SK-N-SH treated with all-trans-retinoic acid at 6 μM for 48 hours (cell line): ENCODE data around the gene FAM186B.

Experiments
- ATAC-seq: fragments of 200-7000 bp; cut with Tn5 transposase; 3 replicates; pipeline ENCODE4 v1.9.1; 2020; ENCODE audit warnings: mild to moderate bottlenecking, moderate library complexity
- ARNTL ChIP-seq: fragments of 450-650 bp; formaldehyde crosslinking; IDR thresholded peaks from 2 replicates; pipeline ENCODE4 v1.5.0; 2020; ENCODE audit warnings: low read depth, mild to moderate bottlenecking, moderate library complexity, borderline replicate concordance
- BACH2 ChIP-seq: fragments of 250-450 bp; sonication (Bioruptor Pico); IDR thresholded peaks from 2 replicates; pipeline ENCODE4 v1.9.0; 2021; ENCODE audit warnings: mild to moderate bottlenecking, borderline replicate concordance
- CREB5 ChIP-seq: fragments of 250-450 bp; sonication (Bioruptor Pico); IDR thresholded peaks from 2 replicates; pipeline ENCODE4 v1.5.1; 2020; ENCODE audit warnings: low read depth, mild to moderate bottlenecking, moderate library complexity
- CSDC2 ChIP-seq: fragments of 250-450 bp; sonication (Bioruptor Pico); IDR thresholded peaks from 2 replicates; pipeline ENCODE4 v1.5.0; 2020; ENCODE audit warnings: mild to moderate bottlenecking, moderate library complexity
- CSRNP3 ChIP-seq: fragments of 250-450 bp; sonication (Bioruptor Pico); IDR thresholded peaks from 2 replicates; pipeline ENCODE4 v1.5.1; 2021; ENCODE audit warnings: mild to moderate bottlenecking, moderate library complexity
- ESRRG ChIP-seq: fragments of 250-450 bp; sonication (Bioruptor Pico); IDR thresholded peaks from 2 replicates; pipeline ENCODE4 v1.6.1; 2021; ENCODE audit warnings: mild to moderate bottlenecking
- GLIS3 ChIP-seq: fragments of 250-450 bp; sonication (Bioruptor Pico); IDR thresholded peaks from 2 replicates; pipeline ENCODE4 v1.5.0; 2020; ENCODE audit warnings: mild to moderate bottlenecking, moderate library complexity
- ISL1 ChIP-seq: fragments of 250-450 bp; sonication (Bioruptor Pico); IDR thresholded peaks from 2 replicates; pipeline ENCODE4 v2.1.2; 2022; ENCODE audit warnings: mild to moderate bottlenecking, moderate library complexity
- OSR1 ChIP-seq: fragments of 250-450 bp; sonication (Bioruptor Pico); IDR thresholded peaks from 2 replicates; pipeline ENCODE4 v1.8.0; 2022; ENCODE audit warnings: moderate library complexity, mild to moderate bottlenecking, inconsistent platforms
- PPARA ChIP-seq: fragments of 250-450 bp; sonication (Bioruptor Pico); IDR thresholded peaks from 2 replicates; pipeline ENCODE4 v1.5.0; 2020; ENCODE audit warnings: mild to moderate bottlenecking, borderline replicate concordance
- RARB ChIP-seq: fragments of 250-450 bp; sonication (Bioruptor Pico); IDR thresholded peaks from 2 replicates; pipeline ENCODE4 v1.8.0; 2021; ENCODE audit warnings: mild to moderate bottlenecking, moderate library complexity
- SNAI2 ChIP-seq: fragments of 250-450 bp; sonication (Bioruptor Pico); IDR thresholded peaks from 2 replicates; pipeline ENCODE4 v1.5.0; 2020; ENCODE audit warnings: mild to moderate bottlenecking, moderate library complexity
- TSHZ2 ChIP-seq: fragments of 250-450 bp; sonication (Bioruptor Pico); IDR thresholded peaks from 2 replicates; pipeline ENCODE4 v1.5.0; 2020; ENCODE audit warnings: mild to moderate bottlenecking, moderate library complexity
- ZC3H10 ChIP-seq: fragments of 250-450 bp; sonication (Bioruptor Pico); IDR thresholded peaks from 2 replicates; pipeline ENCODE4 v1.5.1; 2021; ENCODE audit warnings: mild to moderate bottlenecking, moderate library complexity
- ZFP3 ChIP-seq: fragments of 250-450 bp; sonication (Bioruptor Pico); IDR thresholded peaks from 2 replicates; pipeline ENCODE4 v1.5.0; 2020; ENCODE audit warnings: mild to moderate bottlenecking, moderate library complexity
- ZFP30 ChIP-seq: fragments of 450-650 bp; formaldehyde crosslinking; IDR thresholded peaks from 2 replicates; pipeline ENCODE4 v1.5.0; 2022; ENCODE audit warnings: mild to moderate bottlenecking, moderate library complexity
- ZNF565 ChIP-seq: fragments of 450-650 bp; formaldehyde crosslinking; conservative IDR thresholded peaks from 2 replicates; pipeline ENCODE4 v1.5.0; 2020; ENCODE audit warnings: low read depth, mild to moderate bottlenecking, moderate library complexity
- ZNF70 ChIP-seq: fragments of 450-650 bp; formaldehyde crosslinking; IDR thresholded peaks from 2 replicates; pipeline ENCODE4 v1.5.0; 2020; ENCODE audit warnings: mild to moderate bottlenecking, moderate library complexity
- ZNF8 ChIP-seq: fragments of 450-650 bp; formaldehyde crosslinking; IDR thresholded peaks from 2 replicates; pipeline ENCODE4 v1.5.0; 2020; ENCODE audit warnings: mild to moderate bottlenecking, moderate library complexity
- TF ChIP-seq, protein P1 (sequence below): fragments of 250-450 bp; sonication (Bioruptor Pico); IDR thresholded peaks from 2 replicates; pipeline ENCODE4 v1.8.0; 2020; ENCODE audit warnings: mild to moderate bottlenecking, moderate library complexity, borderline replicate concordance
- TF ChIP-seq, protein P2 (sequence below): fragments of 250-450 bp; sonication (Bioruptor Pico); IDR thresholded peaks from 2 replicates; pipeline ENCODE4 v1.8.0; 2021; ENCODE audit warnings: low read depth, mild to moderate bottlenecking, moderate library complexity, borderline replicate concordance

FAM186B gene

DNA sequence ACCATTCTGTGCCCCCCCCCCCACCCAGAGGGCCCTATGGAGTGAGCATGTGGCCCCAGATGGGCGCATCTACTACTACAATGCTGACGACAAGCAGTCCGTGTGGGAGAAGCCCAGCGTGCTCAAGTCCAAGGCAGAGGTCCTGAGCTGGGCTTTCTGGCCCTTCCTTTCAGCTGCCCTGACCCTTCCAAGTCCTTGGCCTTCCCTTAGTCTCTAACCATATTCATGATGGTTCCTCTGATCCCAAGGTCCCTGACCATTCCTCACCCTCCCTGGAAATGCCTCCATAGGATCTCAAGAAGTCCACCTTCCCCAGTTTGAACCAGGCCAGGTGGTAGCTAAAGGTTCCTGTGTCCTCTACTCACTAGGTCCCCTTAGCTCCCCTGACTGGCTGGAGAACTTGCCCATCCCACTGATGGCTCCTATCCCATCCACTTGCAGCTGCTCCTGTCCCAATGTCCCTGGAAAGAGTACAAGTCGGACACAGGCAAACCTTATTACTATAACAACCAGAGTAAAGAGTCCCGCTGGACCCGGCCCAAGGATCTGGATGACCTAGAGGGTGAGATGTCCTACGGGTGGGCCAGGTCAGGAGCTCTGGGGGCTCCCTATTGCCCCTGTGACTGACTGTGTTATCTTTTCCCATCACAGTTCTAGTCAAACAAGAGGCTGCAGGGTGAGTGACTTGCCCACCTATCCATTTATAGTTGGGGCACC, 27.7 kb upstream of the FAM186B start:
- no peak for ATAC-seq
- TF ChIP-seq BACH2 (no peak), TSHZ2 (CRISPR knock-in tag) (no peak), ZFP30 (CRISPR knock-in tag) (no peak), ZFP3 (no peak), OSR1 (CRISPR knock-in tag) (no peak), ARNTL (no peak), CSDC2 (CRISPR knock-in tag) (no peak), ZNF565 (CRISPR knock-in tag) (no peak), ZC3H10 (CRISPR knock-in tag) (no peak), ZNF8 (no peak), ESRRG (CRISPR knock-in tag) (no peak), PPARA (no peak), ISL1 (no peak)
- TF ChIP-seq, protein P1, sequence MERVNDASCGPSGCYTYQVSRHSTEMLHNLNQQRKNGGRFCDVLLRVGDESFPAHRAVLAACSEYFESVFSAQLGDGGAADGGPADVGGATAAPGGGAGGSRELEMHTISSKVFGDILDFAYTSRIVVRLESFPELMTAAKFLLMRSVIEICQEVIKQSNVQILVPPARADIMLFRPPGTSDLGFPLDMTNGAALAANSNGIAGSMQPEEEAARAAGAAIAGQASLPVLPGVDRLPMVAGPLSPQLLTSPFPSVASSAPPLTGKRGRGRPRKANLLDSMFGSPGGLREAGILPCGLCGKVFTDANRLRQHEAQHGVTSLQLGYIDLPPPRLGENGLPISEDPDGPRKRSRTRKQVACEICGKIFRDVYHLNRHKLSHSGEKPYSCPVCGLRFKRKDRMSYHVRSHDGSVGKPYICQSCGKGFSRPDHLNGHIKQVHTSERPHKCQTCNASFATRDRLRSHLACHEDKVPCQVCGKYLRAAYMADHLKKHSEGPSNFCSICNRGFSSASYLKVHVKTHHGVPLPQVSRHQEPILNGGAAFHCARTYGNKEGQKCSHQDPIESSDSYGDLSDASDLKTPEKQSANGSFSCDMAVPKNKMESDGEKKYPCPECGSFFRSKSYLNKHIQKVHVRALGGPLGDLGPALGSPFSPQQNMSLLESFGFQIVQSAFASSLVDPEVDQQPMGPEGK = no peak
- TF ChIP-seq, protein P2, sequence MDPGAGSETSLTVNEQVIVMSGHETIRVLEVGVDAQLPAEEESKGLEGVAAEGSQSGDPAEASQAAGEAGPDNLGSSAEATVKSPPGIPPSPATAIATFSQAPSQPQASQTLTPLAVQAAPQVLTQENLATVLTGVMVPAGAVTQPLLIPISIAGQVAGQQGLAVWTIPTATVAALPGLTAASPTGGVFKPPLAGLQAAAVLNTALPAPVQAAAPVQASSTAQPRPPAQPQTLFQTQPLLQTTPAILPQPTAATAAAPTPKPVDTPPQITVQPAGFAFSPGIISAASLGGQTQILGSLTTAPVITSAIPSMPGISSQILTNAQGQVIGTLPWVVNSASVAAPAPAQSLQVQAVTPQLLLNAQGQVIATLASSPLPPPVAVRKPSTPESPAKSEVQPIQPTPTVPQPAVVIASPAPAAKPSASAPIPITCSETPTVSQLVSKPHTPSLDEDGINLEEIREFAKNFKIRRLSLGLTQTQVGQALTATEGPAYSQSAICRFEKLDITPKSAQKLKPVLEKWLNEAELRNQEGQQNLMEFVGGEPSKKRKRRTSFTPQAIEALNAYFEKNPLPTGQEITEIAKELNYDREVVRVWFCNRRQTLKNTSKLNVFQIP (CRISPR knock-in tag) = no peak

DNA sequence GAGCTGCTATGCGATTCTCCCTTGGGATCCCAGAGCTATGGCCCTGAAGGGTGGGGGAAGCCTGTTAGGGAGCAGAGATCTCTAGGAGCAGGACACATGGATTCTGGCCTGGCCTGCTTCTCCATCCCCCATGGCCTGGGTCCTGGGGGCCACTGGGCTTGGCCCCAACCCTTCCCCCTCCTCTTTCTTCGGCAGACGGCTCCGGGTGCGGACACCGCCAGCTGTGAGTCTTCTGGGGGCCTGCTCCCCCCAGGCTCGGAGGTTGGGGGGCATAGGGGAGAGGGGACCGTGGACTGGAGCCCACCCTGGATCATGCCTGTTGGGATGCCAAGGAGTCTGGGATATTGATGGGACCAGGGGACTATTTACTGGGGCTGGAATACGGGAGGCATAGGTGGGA, 27.0 kb upstream of the FAM186B start:
- TF ChIP-seq CREB5 (no peak), RARB (CRISPR knock-in tag) (no peak), CSDC2 (CRISPR knock-in tag) (no peak), BACH2 (no peak), ZNF70 (CRISPR knock-in tag) (no peak), ZFP30 (CRISPR knock-in tag) (no peak), PPARA (no peak), GLIS3 (no peak), ZC3H10 (CRISPR knock-in tag) (no peak), ZFP3 (no peak), OSR1 (CRISPR knock-in tag) (no peak), SNAI2 (no peak), CSRNP3 (no peak)
- TF ChIP-seq, protein P1 = no peak
- TF ChIP-seq, protein P2 (CRISPR knock-in tag) = no peak
- ATAC-seq = no peak
